HepG2 (cell line): ENCODE measurements around the gene NATD1. TPM values are rescaled to one million over a fixed set of nuclear protein-coding genes. Genes with fewer than 3 reads are reported as not detected.

Source experiments
- AGO2 ChIP-seq: fragments of 200-400 bp; formaldehyde crosslinking; optimal IDR thresholded peaks from 2 replicates; pipeline ENCODE3; 2017; ENCODE audit warnings: mild to moderate bottlenecking, low read depth, low read length, moderate library complexity
- AHR ChIP-seq: IDR thresholded peaks from 2 replicates; pipeline ENCODE4 v1.6.1; 2018; ENCODE audit warnings: missing genetic modification reagents, missing compliant biosample characterization
- ARNTL ChIP-seq: sonication (generic); formaldehyde crosslinking; IDR thresholded peaks from 2 replicates; pipeline ENCODE4 v1.4.0; 2020; ENCODE audit warnings: mild to moderate bottlenecking, missing genetic modification reagents
- ATF7-NPFF ChIP-seq: sonication (generic); formaldehyde crosslinking; IDR thresholded peaks from 2 replicates; pipeline ENCODE4 v1.8.1; 2023; ENCODE audit warnings: mild to moderate bottlenecking, low read depth, missing genetic modification reagents, moderate library complexity
- CHD2 ChIP-seq: IDR thresholded peaks from 2 replicates; pipeline ENCODE4 v1.6.1; 2011; ENCODE audit warnings: low read depth, low read length, improper control_type of control experiment
- FOXC1 ChIP-seq: sonication (generic); formaldehyde crosslinking; IDR thresholded peaks from 2 replicates; pipeline ENCODE4 v1.8.0; 2022; ENCODE audit warnings: mild to moderate bottlenecking, missing genetic modification reagents, borderline replicate concordance
- GMEB2 ChIP-seq: IDR thresholded peaks from 2 replicates; pipeline ENCODE4 v1.6.1; 2016; ENCODE audit warnings: missing biosample characterization, missing genetic modification reagents, low read depth
- MEIS2 ChIP-seq: sonication (generic); formaldehyde crosslinking; IDR thresholded peaks from 2 replicates; pipeline ENCODE4 v1.9.0; 2021; ENCODE audit warnings: mild to moderate bottlenecking, missing genetic modification reagents
- NCOA5 ChIP-seq: sonication (generic); formaldehyde crosslinking; IDR thresholded peaks from 2 replicates; pipeline ENCODE4 v1.4.0; 2020; ENCODE audit warnings: missing genetic modification reagents
- NR1H2 ChIP-seq: sonication (generic); formaldehyde crosslinking; IDR thresholded peaks from 2 replicates; pipeline ENCODE4 v1.8.1; 2022; ENCODE audit warnings: low read depth, missing genetic modification reagents, borderline replicate concordance
- RBM39 ChIP-seq: fragments of 200-400 bp; formaldehyde crosslinking; IDR thresholded peaks from one replicate; pipeline ENCODE4 v1.6.1; 2018; ENCODE audit warnings: antibody characterized with exemption, mild to moderate bottlenecking, low read depth, low read length; ENCODE audit not compliant: poor library complexity, severe bottlenecking
- RFX3 ChIP-seq: IDR thresholded peaks from 2 replicates; pipeline ENCODE4 v1.6.1; 2016; ENCODE audit warnings: missing biosample characterization, missing genetic modification reagents
- SCMH1 ChIP-seq: sonication (generic); formaldehyde crosslinking; IDR thresholded peaks from 2 replicates; pipeline ENCODE4 v1.9.0; 2021; ENCODE audit warnings: missing genetic modification reagents, mild to moderate bottlenecking, borderline replicate concordance
- SP4 ChIP-seq: sonication (generic); formaldehyde crosslinking; IDR thresholded peaks from 2 replicates; pipeline ENCODE4 v1.8.1; 2023; ENCODE audit warnings: mild to moderate bottlenecking, missing genetic modification reagents
- TFDP1 ChIP-seq: IDR thresholded peaks from 2 replicates; pipeline ENCODE4 v1.6.1; 2016; ENCODE audit warnings: missing compliant biosample characterization, missing genetic modification reagents, borderline replicate concordance
- TMF1 ChIP-seq: sonication (generic); formaldehyde crosslinking; IDR thresholded peaks from 2 replicates; pipeline ENCODE4 v1.8.1; 2022; ENCODE audit warnings: low read depth, missing genetic modification reagents
- UBTF ChIP-seq: sonication (generic); formaldehyde crosslinking; IDR thresholded peaks from 2 replicates; pipeline ENCODE4 v1.4.0; 2020; ENCODE audit warnings: mild to moderate bottlenecking, missing genetic modification reagents
- ZBTB33 ChIP-seq: sonication (generic); formaldehyde crosslinking; IDR thresholded peaks from 2 replicates; pipeline ENCODE4 v1.4.0; 2020; ENCODE audit warnings: missing genetic modification reagents
- ZNF547 ChIP-seq: sonication (generic); formaldehyde crosslinking; IDR thresholded peaks from 2 replicates; pipeline ENCODE4 v1.5.1; 2020; ENCODE audit warnings: mild to moderate bottlenecking, missing genetic modification reagents
- ZNF616 ChIP-seq: sonication (generic); formaldehyde crosslinking; IDR thresholded peaks from 2 replicates; pipeline ENCODE4 v1.5.0; 2020; ENCODE audit warnings: low read depth, mild to moderate bottlenecking, missing genetic modification reagents
- ZNF709 ChIP-seq: sonication (generic); formaldehyde crosslinking; IDR thresholded peaks from 2 replicates; pipeline ENCODE4 v1.5.0; 2020; ENCODE audit warnings: mild to moderate bottlenecking, missing genetic modification reagents
- polyA plus RNA-seq, 8 experiments: library from polyadenylated mRNA; depleted of rRNA in 3 of 8; stranded (reverse) in 7 of 8; unstranded in 1 of 8; fragments of >200 nt; fragmentation: Illumina TruSeq in 4 of 8; extraction: Trizol in 4 of 8; gene quantifications; 2 replicates each; pipeline versions ENCODE4 v1.2.1 to v1.2.3, GENCODE V29; 2011 to 2016; ENCODE audit warnings: low read depth in 4 of 8, missing spikeins in 1 of 8, mixed read lengths in 1 of 8; ENCODE audit not compliant: insufficient read depth in 1 of 8
- total RNA-seq, 5 experiments: library from RNA; depleted of rRNA; stranded (reverse); fragments of >200 nt; fragmentation: Illumina TruSeq; extraction: Trizol; gene quantifications; 2 replicates each; pipeline ENCODE4 v1.2.3, GENCODE V29; 2016; ENCODE audit warnings: low read depth in 1 of 5

NATD1 gene
- total and polyA plus RNA-seq, 2 of the 13 experiments (the other 11 are each of a cell fraction or from before 2014, with no cell fraction given), result 0.31 to 2.3 TPM

GRCh38 chr17:21286066-21286770, 33.0 kb upstream of the NATD1 start (continued):
- TF ChIP-seq UBTF (CRISPR knock-in tag), result peak; percentile 73
- no peak for TF ChIP-seq GMEB2 (CRISPR knock-in tag)
- no peak for TF ChIP-seq SCMH1 (CRISPR knock-in tag)
- TF ChIP-seq AGO2, result peak; percentile 43
- no peak; the same call in 1 of the 2 replicates for TF ChIP-seq ZNF547 (CRISPR knock-in tag)
- no peak for TF ChIP-seq TFDP1 (CRISPR knock-in tag)
- TF ChIP-seq ZBTB33 (CRISPR knock-in tag), result no peak
- peak; percentile 32; the same call in 1 of the 2 replicates for TF ChIP-seq MEIS2 (CRISPR knock-in tag)
- no peak for TF ChIP-seq RBM39
- TF ChIP-seq ZNF616, result no peak
- TF ChIP-seq TMF1, result no peak
- 0 out of 2 replicates have a peak, but pooled peaks have one; percentile 50 for TF ChIP-seq AHR (CRISPR knock-in tag)
- TF ChIP-seq ATF7-NPFF (CRISPR knock-in tag), result no peak
- TF ChIP-seq SP4, result peak; percentile 22; the same call in 1 of the 2 replicates
- no peak for TF ChIP-seq NCOA5
- TF ChIP-seq NR1H2 (CRISPR knock-in tag), result no peak
- TF ChIP-seq RFX3 (CRISPR knock-in tag), result no peak
- no peak for TF ChIP-seq ZNF709 (CRISPR knock-in tag)
- TF ChIP-seq ARNTL (CRISPR knock-in tag), result peak; percentile 94
- TF ChIP-seq CHD2, result no peak
- peak; percentile 72; the same call in 1 of the 2 replicates for TF ChIP-seq FOXC1 (CRISPR knock-in tag)
